TTC549 (cell line): Measurements from ENCODE around the gene AVPR1B.

Experiments used
- FAIRE-seq: peaks from 2 replicates; lab custom pipeline; 2012; peaks lifted over from hg19 to GRCh38; lab: Jason Lieb, UNC

The AVPR1B gene

DNA sequence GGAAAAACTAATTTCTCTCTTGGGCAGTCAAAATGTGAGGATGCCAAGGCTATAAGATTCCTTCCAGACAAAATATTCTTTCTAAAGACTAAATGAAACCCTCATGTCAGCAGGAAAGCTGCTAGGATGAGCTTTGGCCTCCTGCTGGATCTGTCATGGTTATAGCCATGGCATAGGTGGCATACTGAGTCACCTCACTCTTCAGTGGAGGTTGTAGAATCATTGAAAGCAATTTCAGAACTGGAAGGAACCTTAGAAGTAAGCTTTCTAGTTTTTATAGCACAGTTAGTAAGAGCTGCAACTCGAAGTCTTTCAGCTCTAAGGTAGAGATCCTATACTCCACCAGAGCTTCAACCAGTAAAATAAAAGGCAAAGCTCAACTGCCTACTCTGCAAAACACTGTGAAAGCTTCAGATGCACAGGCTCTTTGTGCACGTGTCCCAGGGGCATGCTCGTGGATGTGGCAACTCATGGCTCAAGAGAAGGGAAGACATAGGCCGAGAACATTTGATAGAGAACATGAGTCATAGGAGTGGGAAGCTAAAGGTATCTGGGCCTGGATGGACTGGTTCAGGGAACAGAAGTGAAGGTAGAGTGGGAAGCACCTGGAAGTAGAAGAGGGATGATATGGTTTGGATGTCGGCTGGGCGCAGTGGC is 5.8 kb downstream of the AVPR1B start:
- no peak for FAIRE-seq

DNA sequence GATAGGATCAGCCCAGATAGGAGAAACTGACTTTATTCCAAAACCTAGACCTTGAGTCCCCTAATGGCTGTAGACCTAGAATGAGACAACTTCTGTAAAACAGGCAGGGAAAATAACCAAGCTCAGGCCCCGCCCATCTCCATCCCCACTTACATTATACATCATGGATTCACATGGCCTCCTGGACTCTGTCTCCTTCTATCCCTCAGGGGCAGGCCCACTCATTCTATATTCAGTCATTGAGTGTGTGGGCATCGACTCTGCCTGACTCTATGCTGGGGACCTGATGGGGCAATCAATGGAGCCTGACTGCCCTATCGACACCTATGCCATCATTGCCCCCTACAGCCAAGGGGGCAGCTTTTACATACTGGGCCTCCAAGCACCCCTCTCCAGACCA is 6.4 kb downstream of the AVPR1B start:
- no peak for FAIRE-seq

DNA sequence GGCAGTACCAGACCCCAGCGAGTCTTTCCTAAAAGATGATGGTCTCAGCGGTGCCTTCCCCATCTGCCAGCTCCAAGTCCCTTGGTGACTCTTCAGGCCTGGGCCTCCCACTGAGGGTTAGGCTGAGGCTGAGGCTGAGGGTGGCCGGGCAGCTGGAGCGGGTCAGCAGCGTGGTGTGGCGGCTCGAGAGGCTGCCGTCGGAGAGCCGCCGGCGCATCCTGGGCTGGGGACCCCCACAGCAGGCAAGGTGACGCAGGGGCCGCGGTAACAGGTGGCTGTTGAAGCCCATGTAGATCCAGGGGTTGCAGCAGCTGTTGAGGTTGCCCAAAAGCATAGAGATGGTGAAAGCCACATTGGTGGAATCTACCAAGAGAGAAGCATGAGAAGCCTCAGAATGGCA is 7.0 kb downstream of the AVPR1B start:
- FAIRE-seq: no peak

DNA sequence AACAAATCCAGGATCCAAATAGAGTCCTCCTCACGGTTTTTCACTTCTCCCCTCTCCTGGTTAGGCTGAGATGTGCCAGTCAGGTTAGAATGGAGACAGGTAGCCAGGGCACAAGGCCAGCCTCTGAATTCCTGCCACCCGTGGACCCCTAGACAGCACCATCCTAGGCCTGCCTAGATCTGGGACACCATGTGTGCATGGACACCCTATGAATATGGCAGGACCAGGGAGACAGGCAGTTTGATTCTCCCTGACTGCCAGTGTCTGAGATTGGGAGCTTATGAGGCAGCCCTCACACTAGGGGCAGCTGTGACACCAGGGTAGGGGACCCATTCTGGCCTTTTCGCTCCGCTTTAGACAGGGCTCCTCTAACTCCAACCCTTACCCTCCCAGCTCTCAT is 7.5 kb downstream of the AVPR1B start:
- FAIRE-seq: no peak

DNA sequence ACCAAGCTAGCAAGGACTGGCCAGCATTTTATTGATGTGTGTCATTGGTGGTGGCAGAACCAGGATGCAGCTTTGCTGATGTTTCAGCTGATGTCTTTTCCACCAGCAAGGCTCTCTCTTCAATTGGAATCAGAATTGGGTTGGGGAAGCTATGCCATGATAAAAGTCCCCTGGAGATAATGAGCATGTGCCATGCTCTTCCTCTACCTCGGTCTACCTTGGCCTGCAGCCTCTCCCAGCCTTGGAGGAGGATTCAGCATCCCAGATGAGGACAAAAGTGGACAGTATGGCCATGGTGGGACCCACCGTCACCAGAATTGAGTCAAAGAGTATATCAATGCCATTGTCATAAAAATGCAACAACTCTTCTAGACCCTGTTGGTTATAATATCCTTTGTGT is 8.6 kb downstream of the AVPR1B start:
- FAIRE-seq: no peak

DNA sequence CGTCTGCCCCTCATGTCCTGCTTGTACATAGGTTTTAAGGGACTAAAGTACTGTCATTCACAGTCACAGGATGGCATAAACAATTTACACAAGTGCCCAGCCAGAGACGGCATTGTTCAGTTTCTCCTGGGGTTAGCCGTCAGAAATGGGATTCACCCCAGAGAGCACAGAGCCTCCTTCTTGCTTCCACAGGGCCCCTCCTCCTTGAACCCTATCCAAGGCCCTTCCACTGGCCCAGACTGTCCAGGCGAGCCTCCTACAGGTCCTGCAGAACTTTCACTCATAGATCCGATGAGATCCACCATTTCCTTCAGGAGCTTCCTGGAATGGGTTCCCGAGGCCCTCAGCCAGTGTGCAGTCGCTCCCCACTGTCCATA is 10.0 kb downstream of the AVPR1B start:
- FAIRE-seq: no peak

DNA sequence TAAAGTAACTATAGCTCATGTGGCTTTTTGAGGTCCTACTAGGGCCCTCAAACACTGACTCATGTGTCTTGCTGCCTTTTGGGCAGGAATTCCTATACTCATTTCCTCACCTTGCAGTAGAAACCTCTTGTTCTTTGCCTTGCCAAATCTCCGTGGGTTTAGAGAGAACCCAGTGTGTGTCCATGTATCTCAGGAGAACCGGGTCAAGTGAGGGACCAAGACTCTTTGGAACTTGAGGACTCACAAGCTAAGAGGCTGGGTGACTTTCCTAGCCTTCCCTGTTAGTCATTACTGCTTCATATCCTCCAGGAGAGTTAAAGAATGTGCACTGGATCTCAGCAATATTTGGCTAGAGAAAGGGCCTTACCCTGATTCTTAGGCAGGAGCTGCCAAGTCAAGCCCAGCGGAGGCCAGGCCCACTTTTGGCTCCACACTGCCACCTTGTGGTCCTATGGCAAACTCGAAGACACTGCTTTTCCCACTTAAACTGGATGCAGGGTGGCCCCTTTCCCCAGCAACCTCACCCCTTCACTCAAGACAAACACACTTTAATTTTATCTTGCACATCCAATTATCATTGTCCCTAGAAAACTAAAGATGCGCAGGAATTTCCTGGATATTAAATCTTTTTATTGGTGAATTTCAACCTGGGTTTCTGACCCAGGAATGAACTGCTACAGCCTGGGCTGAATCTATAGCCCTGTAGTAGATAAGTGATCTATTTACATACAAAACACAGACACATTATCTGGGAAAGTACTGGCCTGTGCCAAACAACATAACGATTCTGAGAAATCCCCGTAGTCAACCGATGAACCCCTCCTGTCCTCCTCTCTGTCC is 10.6 kb downstream of the AVPR1B start:
- FAIRE-seq: peak; percentile 91

DNA sequence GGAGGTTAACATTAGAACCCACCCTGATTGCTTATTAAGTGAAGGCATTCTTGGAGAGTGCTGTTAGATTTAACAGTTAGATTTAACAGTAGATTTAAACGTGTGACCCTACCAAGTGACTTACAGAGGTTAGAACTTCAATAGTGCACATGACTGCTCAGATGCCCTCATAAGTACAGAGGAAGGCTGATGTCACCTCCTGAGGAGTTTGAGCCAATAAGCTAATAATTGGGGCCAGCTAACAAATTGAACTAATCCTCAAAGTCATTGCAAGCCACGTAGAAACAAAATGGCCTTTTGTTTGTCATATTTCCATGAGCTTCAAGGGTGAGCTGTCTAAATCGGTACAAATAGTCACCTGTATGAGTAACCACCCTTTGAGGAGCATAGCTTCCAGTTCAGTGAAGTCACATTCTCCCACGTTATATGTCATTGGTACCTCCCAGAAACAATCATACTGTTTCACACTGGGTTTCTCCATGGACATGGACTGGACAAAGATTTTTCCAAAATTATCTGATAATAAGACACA is 11.7 kb downstream of the AVPR1B start:
- no peak for FAIRE-seq

DNA sequence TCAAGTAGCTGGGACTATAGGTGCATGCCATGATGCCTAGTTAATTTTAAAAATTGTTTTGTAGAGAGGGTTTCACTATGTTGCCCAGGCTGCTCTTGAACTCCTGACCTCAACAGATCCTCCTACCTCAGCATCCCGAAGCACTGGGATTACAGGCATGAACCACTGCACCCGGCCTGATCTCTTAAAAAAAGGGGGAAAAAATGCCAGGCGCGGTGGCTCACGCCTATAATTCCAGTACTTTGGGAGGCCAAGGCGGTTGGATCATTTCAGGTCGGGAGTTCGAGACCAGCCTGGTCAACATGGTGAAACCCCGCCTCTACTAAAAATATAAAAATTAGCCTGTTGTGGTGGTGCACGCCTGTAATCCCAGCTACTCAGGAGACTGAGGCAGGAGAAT is 13.2 kb downstream of the AVPR1B start:
- FAIRE-seq: no peak

DNA sequence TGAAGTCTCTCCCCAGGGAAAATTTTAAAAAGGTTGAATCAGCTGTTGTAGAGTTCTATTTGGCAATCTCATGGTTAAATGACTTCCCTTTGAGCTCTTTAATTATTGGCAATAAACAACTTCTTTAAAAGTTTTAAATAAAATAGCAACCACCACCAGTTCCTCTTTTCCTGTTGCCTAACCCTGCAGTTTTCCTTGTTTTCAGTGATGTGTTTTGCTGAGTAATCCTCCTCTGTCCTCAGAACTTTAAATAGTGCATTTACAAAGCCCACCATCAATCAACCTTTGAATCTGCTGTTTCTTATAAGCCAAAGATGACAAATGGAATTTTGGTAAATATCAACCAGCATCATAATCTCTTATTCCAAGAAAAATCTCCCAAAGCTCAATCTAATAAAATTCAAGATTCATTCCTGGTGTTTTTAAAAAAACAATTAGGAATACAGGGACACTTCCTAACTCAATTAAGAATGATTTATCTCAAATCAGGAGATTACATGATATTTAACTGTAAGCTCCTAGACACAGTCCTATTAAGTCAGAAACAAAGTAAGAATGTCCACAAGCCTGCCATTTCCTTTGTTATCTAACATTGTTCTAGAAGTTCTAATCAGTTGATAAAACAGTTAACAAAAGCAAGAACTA is 14.8 kb downstream of the AVPR1B start:
- no peak for FAIRE-seq

DNA sequence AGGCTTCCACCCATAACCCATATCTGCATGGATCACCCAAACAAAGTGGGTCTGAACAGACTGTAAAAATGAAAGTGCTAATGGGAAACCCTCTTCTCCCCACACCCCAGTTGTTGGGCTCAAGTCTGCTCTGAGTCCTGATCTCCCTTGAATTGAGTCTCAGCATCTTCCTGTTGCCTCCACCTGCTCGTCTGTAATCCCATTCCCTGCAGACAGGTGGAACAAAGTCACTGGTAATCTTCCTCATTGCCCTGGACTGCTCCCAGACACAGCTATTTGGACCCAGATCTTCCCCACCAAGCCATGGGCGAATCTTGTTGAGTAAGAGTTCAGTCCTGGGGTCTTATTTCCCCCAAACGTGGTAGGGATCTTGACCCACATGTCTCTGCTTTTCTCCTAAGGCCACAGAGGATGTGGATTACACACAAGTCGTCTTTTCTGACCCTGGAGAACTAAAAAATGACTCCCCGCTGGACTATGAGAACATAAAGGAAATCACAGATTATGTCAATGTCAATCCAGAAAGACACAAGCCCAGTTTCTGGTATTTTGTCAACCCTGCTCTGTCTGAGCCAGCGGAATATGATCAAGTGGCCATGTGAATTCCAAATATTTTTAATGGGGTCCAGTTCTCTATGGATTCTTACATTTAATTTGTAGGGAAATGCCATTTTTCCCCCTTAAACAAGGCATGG is 15.7 kb downstream of the AVPR1B start:
- FAIRE-seq: no peak

DNA sequence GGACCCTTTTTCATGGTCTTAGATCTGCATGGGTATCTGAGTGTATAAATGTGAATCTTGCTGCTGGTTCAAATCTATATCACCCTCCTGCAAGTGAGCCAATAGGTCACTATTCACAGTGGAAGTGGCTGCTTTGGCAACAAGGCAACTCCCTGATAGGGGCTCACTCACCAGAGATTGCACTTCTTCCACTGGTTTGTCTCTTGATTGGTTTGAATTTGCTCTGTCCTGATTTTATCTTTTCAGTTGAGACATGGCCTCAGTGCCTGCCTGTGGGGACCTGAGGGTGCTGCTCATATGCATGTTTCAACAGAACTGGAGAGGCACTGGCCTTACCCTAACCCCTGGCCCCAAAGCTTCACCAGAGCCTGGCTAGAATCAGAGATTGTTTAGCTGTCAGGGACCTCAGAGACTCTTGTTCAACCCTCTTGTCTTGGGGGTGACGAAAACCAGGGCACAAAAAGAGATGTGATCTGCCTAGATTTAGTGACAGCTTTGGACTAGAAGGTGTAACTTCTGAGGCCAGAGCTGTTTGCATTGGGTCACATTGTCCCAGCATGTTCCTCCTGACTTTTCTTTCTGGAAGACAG is 16.9 kb downstream of the AVPR1B start:
- no peak for FAIRE-seq

DNA sequence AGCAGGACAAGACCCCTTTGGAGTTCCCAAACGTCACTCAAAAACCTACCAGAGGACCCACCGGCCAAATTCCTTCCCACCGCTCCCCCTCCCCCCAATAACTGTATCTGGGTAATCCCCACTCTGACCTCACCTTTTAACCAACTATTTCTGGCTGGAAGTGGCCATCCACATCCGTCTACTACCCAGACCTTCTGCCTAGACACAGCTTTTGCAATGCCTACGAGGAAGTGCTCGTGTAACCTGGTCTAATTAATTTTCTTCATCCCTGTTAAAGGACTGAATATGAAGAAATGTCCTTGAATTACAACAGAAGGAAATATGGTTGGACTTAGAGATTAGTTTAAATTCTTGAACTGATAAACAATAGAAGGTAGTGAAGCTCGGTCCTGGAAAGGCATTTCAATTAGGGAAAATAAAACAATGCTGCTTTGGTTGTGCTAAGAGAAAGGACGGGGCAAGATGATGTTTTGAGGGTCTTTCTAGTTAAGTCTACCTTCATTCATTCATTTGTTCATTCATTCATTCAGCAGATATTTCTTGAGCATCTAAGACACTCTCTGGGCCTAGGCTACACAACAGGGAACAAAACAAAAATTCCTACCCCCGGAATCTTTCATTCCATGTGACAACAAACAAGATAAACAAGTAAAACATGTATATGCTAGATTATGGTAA is 18.8 kb downstream of the AVPR1B start:
- FAIRE-seq: no peak

DNA sequence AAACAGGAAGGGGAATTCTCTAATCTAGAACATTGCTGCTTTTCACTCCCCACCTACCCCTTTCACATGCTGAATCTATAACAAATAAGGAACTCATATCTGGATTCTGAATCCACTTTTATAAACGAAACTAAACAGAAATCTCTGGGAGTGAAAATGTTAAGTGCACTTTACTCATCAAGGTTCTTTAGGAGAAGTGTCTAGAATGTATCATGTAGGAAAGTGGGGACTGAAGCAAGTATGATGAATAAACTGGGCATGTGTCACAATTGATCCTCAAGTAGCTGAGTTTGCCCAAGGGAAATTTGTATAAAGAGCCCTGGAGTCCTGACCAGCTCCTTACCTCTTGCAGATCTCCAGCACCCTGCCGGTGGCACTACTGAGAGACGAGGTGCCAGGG is 19.8 kb downstream of the AVPR1B start:
- no peak for FAIRE-seq

DNA sequence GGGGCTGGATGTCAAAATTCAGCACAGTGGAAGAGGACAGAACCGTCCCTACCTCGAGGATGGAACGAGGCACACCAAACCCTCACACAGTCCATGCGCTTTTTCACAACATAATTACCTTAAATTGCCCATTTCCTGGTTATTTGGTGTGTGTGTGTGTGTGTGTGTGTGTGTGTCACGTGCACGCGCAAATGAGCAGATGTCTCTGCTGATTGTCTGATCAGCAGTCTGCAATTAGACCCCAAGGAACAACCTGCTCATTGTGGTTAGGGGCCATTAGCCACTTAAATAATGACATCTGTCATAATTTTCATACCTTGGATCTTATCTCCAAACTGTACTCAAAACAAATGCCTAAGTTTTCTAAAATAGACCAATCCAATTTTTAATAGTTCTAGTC is 23.2 kb downstream of the AVPR1B start:
- no peak for FAIRE-seq

DNA sequence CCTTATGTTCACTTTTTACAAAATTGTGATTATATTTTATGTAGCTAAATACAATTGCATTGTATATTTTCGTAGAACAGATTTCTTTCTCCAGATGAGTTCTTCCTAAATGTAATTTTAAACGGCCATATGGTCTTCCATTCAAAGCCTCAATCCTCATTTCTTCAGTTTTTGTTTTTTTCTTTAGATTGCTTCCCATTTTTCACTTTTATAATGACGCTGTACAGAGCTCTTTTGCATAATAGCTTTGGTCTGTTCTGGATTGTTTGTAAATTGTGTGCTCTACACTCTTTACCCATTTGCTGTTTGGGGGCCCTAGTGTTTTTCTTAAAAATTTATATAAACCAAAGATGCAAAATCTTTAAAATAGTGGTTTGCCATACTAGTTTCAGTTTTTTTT is 27.8 kb downstream of the AVPR1B start:
- FAIRE-seq: no peak

DNA sequence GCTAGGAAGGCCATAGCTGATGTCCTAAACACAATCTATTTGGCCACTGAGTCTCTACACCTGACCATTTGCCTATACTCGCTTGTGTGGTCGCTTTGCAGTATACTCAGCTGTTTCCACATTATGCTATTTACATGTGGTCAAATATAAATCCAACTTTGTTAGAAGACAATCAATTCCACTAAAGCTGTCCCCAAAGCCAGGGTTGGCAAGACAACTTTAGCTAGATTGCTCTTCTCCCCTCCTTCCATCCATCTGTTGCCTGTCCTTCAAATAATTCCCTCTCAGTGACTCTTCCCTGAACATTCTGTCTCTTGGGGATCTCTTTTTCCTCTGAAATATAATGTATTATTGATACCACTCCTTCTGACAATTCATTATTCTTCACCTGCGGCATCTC is 30.1 kb downstream of the AVPR1B start:
- FAIRE-seq: no peak

DNA sequence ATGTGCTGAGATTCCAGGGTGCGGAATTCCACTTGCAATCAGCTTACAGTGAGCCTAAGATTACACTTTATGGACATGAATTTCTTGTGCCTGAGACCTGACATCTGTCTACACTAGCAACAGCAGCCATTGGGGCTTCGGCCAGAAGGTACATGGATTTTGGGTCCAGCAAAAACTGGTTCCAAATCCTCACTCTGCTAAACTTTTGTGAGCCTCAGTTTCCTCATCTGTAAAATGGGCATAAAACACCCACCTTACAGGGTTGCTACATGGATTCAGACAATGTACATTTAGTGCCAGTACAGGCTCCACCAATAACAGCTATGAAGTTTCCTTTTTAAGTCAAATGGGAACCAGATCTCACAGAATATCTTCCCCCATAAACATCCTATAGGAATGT is 33.4 kb downstream of the AVPR1B start:
- FAIRE-seq: no peak

DNA sequence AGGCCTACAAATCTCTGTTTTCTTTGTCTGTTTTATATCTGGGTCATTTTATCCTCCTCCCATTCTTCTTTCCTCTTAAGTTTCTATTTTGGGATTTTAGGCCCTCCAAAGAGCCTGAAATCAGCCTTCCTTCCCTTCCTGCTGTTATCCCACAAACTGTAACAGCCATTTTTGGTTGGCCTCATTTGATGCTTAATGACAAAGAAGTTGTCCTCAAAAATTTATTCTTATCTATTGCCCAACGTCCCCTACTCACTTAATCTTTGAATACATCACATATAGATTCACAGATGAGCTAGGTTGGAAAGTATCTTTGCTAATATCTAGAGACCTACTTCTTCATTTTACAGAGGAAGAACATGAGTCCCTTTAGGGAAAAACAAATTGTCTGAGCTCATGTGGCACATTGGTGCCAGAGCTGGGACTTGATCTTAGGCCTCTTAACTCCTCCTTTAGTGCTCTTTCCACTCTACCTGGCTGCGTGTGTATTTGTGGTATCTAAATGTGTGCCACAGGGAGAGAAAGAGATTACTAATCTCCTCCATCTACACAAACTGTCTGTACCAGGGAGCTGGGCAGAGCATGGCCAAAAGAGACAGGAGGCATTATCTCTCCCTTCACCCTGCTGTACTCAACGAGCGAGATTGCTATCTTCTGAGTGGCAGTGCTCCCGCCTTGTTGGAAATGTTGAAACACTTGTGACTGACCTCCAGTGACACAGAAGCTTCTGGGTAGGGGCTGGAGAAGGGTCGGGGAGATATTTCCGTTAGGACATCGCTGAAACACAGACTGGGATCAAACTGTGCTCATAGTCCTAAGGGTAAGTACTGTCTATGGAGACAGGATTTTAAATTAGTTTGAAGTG is 34.1 kb downstream of the AVPR1B start:
- no peak for FAIRE-seq

DNA sequence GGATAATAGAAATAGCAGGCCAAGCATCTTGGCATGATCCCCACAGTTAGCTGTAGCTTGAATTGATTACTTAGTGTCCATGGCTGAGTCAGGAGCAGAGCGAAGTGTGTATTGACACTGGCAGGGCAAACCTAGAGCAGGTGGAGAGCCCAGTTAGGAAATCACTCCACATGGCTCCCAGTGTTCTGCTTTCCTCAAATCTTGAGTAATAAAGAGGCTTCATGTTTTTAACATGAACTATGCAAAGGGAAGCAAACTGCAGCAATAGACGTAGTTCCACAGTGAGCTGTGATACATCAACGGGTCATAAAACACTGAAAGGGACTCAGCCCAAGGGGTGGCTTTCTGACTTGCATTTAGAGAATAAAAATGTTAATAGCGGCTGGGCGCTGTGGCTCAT is 35.3 kb downstream of the AVPR1B start:
- FAIRE-seq: no peak
